ENCODE measurements around the gene ATP11A. TPM values are rescaled to one million over a fixed set of nuclear protein-coding genes. Genes with fewer than 3 reads are reported as not detected.

ATP11A gene
- total and polyA plus RNA-seq, 10 of the 15 experiments (the other 5 are each of a cell fraction or from before 2014, with no cell fraction given) = 1.4 to 69.6 (median 14.4) TPM

- no peak for TF ChIP-seq HCFC1 (IDR thresholded peaks at IDR 0.05; ENCODE audit: low read length)
- TF ChIP-seq CHD4 (IDR thresholded peaks at IDR 0.05) = no peak
- no peak for TF ChIP-seq RBBP5 (conservative IDR thresholded peaks at IDR 0.05)
These were observed 61.8 kb downstream of the ATP11A start (continued) for GRCh38 chr13:112751617-112752016.

DNA sequence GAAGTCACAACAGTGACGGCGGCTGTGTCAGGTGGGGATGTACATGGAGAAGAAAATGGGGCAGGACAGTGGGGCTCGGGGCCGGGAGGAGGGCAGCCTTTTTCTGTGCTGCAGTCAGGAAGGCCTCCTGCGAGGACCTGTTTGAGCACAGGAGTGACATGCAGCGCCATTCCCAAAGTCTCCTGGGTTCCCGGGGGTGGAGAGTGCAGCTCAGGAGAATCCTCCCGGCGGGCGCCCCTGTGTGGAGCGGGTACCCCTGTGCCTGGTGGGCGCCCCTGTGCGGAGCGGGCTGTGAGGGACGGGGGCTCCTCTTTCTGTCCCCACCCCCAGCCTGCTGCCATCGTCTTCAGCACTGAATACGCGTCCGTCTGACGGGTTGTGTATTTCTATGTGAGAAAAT lies 62.4 kb downstream of the ATP11A start:
- Histone ChIP-seq H3K4me2 (ENCODE audit: control insufficient read depth, insufficient read depth) (no peak overlapping the region), H3K9me3 (replicated peaks; ENCODE audit: control insufficient read depth, insufficient read depth, low read length) (no peaks in the 10 kb centered on the region; the same call in 2 of the 3 replicates), H3K27me3 (replicated peaks in 1 of 2; ENCODE audit: control insufficient read depth in 2 of 2, insufficient read depth in 2 of 2, low read length in 1 of 2) (no peaks in the 10 kb centered on the region), H4K20me1 (ENCODE audit: control insufficient read depth, insufficient read depth) (no peaks in the 10 kb centered on the region), H3K27ac (ENCODE audit: control insufficient read depth, insufficient read depth) (no peak overlapping the region), H3K79me2 (ENCODE audit: control insufficient read depth, insufficient read depth, low read length) (peaks cover 1% of the 10 kb centered on the region; the same call in 1 of the 2 replicates), H3K4me3 (no peak overlapping the region), H3K9ac (ENCODE audit: control insufficient read depth, insufficient read depth, low read length) (no peak overlapping the region), H3K4me1 (ENCODE audit: control insufficient read depth, insufficient read depth, low read length) (no peaks in the 10 kb centered on the region), H2AFZ (ENCODE audit: control insufficient read depth, low read depth, low read length) (no peak overlapping the region), H3K36me3 (ENCODE audit: control insufficient read depth in 2 of 2, insufficient read depth in 2 of 2, low read length in 1 of 2) (peaks cover 0 to 5% of the 10 kb centered on the region in 2 experiments; a peak in 2 of 4 replicates)
- no peak for TF ChIP-seq POLR2AphosphoS2 (IDR thresholded peaks at IDR 0.05; ENCODE audit: low read depth, low read length)
- TF ChIP-seq RUNX3 (IDR thresholded peaks at IDR 0.05; ENCODE audit: low read length) = no peak
- no peak for TF ChIP-seq CHD1 (IDR thresholded peaks at IDR 0.05; ENCODE audit: low read depth, low read length)
- TF ChIP-seq YBX1 (IDR thresholded peaks at IDR 0.05) = no peak
- no peak for TF ChIP-seq MLLT1 (IDR thresholded peaks at IDR 0.05)
- TF ChIP-seq, protein P1, sequence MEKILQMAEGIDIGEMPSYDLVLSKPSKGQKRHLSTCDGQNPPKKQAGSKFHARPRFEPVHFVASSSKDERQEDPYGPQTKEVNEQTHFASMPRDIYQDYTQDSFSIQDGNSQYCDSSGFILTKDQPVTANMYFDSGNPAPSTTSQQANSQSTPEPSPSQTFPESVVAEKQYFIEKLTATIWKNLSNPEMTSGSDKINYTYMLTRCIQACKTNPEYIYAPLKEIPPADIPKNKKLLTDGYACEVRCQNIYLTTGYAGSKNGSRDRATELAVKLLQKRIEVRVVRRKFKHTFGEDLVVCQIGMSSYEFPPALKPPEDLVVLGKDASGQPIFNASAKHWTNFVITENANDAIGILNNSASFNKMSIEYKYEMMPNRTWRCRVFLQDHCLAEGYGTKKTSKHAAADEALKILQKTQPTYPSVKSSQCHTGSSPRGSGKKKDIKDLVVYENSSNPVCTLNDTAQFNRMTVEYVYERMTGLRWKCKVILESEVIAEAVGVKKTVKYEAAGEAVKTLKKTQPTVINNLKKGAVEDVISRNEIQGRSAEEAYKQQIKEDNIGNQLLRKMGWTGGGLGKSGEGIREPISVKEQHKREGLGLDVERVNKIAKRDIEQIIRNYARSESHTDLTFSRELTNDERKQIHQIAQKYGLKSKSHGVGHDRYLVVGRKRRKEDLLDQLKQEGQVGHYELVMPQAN (conservative IDR thresholded peaks at IDR 0.05) = no peak
- TF ChIP-seq SUZ12 (IDR thresholded peaks at IDR 0.05; ENCODE audit: unreplicated experiment) = no peak
- TF ChIP-seq CHD4 (IDR thresholded peaks at IDR 0.05) = no peak
- TF ChIP-seq SMC3 (IDR thresholded peaks at IDR 0.05; ENCODE audit: borderline replicate concordance, low read length) = no peak
- TF ChIP-seq PKNOX1 (IDR thresholded peaks at IDR 0.05) = no peak
- no peak for TF ChIP-seq FOXM1 (IDR thresholded peaks at IDR 0.05; ENCODE audit: low read depth, low read length)
- TF ChIP-seq ZBTB33 (IDR thresholded peaks at IDR 0.05) = no peak
- no TSS peak for BruUV-seq (replicated peaks)
- ATAC-seq = no peak
- ChIA-PET POLR2A (no interaction called here), SMC1A (ENCODE audit: uncharacterized antibody, unreplicated experiment) (no interaction called here), CTCF (no interaction called here), RAD21 (ENCODE audit: unreplicated experiment) (no interaction called here)
- no peak for FAIRE-seq
- in situ Hi-C loops (cut with MboI) = no loop called here
- 97% methylated on average over 20 of the region's 20 CpGs for WGBS (ENCODE audit: insufficient coverage, insufficient replicate concordance, low lambda C conversion rate, missing lambda C conversion rate)
- intact Hi-C loops (cut with micrococcal nuclease; ENCODE audit: unreplicated experiment) = no loop called here
- DNase-seq (ENCODE audit: low read depth, low spot score) = no peak

All from GM12878 (cell line).